HEK293 (cell line): ENCODE measurements around the gene SRSF8.

Source experiments
- CTCF ChIP-seq: fragments of 450-650 bp; formaldehyde crosslinking; IDR thresholded peaks from 2 replicates; pipeline ENCODE4 v1.5.1; 2016; ENCODE audit warnings: missing biosample characterization, missing genetic modification characterization
- GLI2 ChIP-seq: fragments of 450-650 bp; formaldehyde crosslinking; IDR thresholded peaks from 2 replicates; pipeline ENCODE4; 2017; ENCODE audit warnings: missing biosample characterization, missing genetic modification characterization, low read depth, borderline replicate concordance
- HIC1 ChIP-seq: fragments of 450-650 bp; formaldehyde crosslinking; IDR thresholded peaks from 2 replicates; pipeline ENCODE4 v1.5.1; 2016; ENCODE audit warnings: missing biosample characterization, missing genetic modification characterization
- KLF7 ChIP-seq: fragments of 450-650 bp; formaldehyde crosslinking; IDR thresholded peaks from 2 replicates; pipeline ENCODE4 v1.5.1; 2016; ENCODE audit warnings: missing biosample characterization, missing genetic modification characterization, borderline replicate concordance
- PRDM1 ChIP-seq: fragments of 450-650 bp; formaldehyde crosslinking; IDR thresholded peaks from 2 replicates; pipeline ENCODE4; 2016; ENCODE audit warnings: missing biosample characterization, missing genetic modification characterization
- SCRT1 ChIP-seq: fragments of 450-650 bp; formaldehyde crosslinking; IDR thresholded peaks from 2 replicates; pipeline ENCODE4 v1.5.1; 2016; ENCODE audit warnings: missing biosample characterization, missing genetic modification characterization, borderline replicate concordance
- SP2 ChIP-seq: fragments of 450-650 bp; formaldehyde crosslinking; IDR thresholded peaks from 2 replicates; pipeline ENCODE4 v1.5.1; 2016; ENCODE audit warnings: missing biosample characterization, missing genetic modification characterization
- TRIM28 ChIP-seq: IDR thresholded peaks from 2 replicates; pipeline ENCODE4 v1.6.1; 2011; ENCODE audit warnings: low read length, control low read depth, borderline replicate concordance
- ZBTB17 ChIP-seq: fragments of 450-650 bp; formaldehyde crosslinking; IDR thresholded peaks from 2 replicates; pipeline ENCODE4 v1.5.1; 2016; ENCODE audit warnings: missing biosample characterization, missing genetic modification characterization
- ZBTB8A ChIP-seq: fragments of 450-650 bp; formaldehyde crosslinking; IDR thresholded peaks from 2 replicates; pipeline ENCODE4 v1.5.1; 2016; ENCODE audit warnings: missing biosample characterization, missing genetic modification characterization
- ZNF114 ChIP-seq: fragments of 450-650 bp; formaldehyde crosslinking; IDR thresholded peaks from 2 replicates; pipeline ENCODE4 v1.5.0; 2017; ENCODE audit warnings: missing biosample characterization, missing genetic modification characterization
- ZNF138 ChIP-seq: fragments of 450-650 bp; formaldehyde crosslinking; IDR thresholded peaks from 2 replicates; pipeline ENCODE4 v1.5.1; 2016; ENCODE audit warnings: missing biosample characterization, missing genetic modification characterization, borderline replicate concordance
- ZNF155 ChIP-seq: fragments of 450-650 bp; formaldehyde crosslinking; IDR thresholded peaks from 2 replicates; pipeline ENCODE4 v1.5.1; 2016; ENCODE audit warnings: missing biosample characterization, missing genetic modification characterization
- ZNF16 ChIP-seq: fragments of 450-650 bp; formaldehyde crosslinking; IDR thresholded peaks from 2 replicates; pipeline ENCODE4 v1.5.1; 2016; ENCODE audit warnings: low read depth, missing biosample characterization, missing genetic modification characterization
- ZNF335 ChIP-seq: fragments of 450-650 bp; formaldehyde crosslinking; conservative IDR thresholded peaks from 2 replicates; pipeline ENCODE4 v1.5.1; 2016; ENCODE audit warnings: missing biosample characterization, missing genetic modification characterization
- ZNF548 ChIP-seq: fragments of 450-650 bp; formaldehyde crosslinking; IDR thresholded peaks from 2 replicates; pipeline ENCODE4 v1.5.1; 2016; ENCODE audit warnings: missing biosample characterization, missing genetic modification characterization
- ZNF558 ChIP-seq: fragments of 450-650 bp; formaldehyde crosslinking; IDR thresholded peaks from 2 replicates; pipeline ENCODE4 v1.5.1; 2016; ENCODE audit warnings: missing biosample characterization, missing genetic modification characterization
- ZNF629 ChIP-seq: fragments of 450-650 bp; formaldehyde crosslinking; IDR thresholded peaks from 2 replicates; pipeline ENCODE4 v1.5.1; 2017; ENCODE audit warnings: missing biosample characterization, missing genetic modification characterization
- ZNF76 ChIP-seq: fragments of 450-650 bp; formaldehyde crosslinking; IDR thresholded peaks from 2 replicates; pipeline ENCODE4; 2016; ENCODE audit warnings: low read depth, missing biosample characterization, missing genetic modification characterization, borderline replicate concordance
- ZNF791 ChIP-seq: fragments of 450-650 bp; formaldehyde crosslinking; IDR thresholded peaks from 2 replicates; pipeline ENCODE4 v1.5.1; 2016; ENCODE audit warnings: missing biosample characterization, missing genetic modification characterization
- TF ChIP-seq, protein P1 (sequence below): fragments of 450-650 bp; formaldehyde crosslinking; conservative IDR thresholded peaks from 2 replicates; pipeline ENCODE4 v1.5.1; 2016; ENCODE audit warnings: low read depth, missing biosample characterization, missing genetic modification characterization
- TF ChIP-seq, protein P2 (sequence below): fragments of 450-650 bp; formaldehyde crosslinking; IDR thresholded peaks from 2 replicates; pipeline ENCODE4 v1.5.1; 2016; ENCODE audit warnings: missing biosample characterization, missing genetic modification characterization
- TF ChIP-seq, protein P3 (sequence below): fragments of 450-650 bp; formaldehyde crosslinking; IDR thresholded peaks from 2 replicates; pipeline ENCODE4 v1.5.1; 2016; ENCODE audit warnings: missing biosample characterization, missing genetic modification characterization, borderline replicate concordance
- TF ChIP-seq, protein P4 (sequence below): fragments of 450-650 bp; formaldehyde crosslinking; IDR thresholded peaks from 2 replicates; pipeline ENCODE4 v1.5.1; 2016; ENCODE audit warnings: missing biosample characterization, missing genetic modification characterization

Gene SRSF8

GRCh38 chr11:95067039-95067840 is 521 bp downstream of the SRSF8 start (continued):
- TF ChIP-seq KLF7 (tag by site-specific recombination) (no peak), ZNF138 (tag by site-specific recombination) (no peak), ZNF16 (tag by site-specific recombination) (no peak), ZNF548 (tag by site-specific recombination) (no peak), SP2 (peak; percentile 47), ZNF629 (tag by site-specific recombination) (no peak), ZNF791 (tag by site-specific recombination) (no peak), TRIM28 (no peak), HIC1 (peak; percentile 38; the same call in 1 of the 2 replicates), CTCF (tag by site-specific recombination) (peak; percentile 92), ZNF114 (tag by site-specific recombination) (no peak), ZNF558 (tag by site-specific recombination) (no peak), ZBTB8A (peak; percentile 98), ZNF155 (no peak), GLI2 (tag by site-specific recombination) (no peak), ZNF76 (peak; percentile 66; the same call in 1 of the 2 replicates), ZBTB17 (tag by site-specific recombination) (no peak; the same call in 1 of the 2 replicates), ZNF335 (tag by site-specific recombination) (peak; percentile 95), PRDM1 (tag by site-specific recombination) (peak; percentile 52; the same call in 1 of the 2 replicates), SCRT1 (tag by site-specific recombination) (no peak)
- TF ChIP-seq, protein P1, sequence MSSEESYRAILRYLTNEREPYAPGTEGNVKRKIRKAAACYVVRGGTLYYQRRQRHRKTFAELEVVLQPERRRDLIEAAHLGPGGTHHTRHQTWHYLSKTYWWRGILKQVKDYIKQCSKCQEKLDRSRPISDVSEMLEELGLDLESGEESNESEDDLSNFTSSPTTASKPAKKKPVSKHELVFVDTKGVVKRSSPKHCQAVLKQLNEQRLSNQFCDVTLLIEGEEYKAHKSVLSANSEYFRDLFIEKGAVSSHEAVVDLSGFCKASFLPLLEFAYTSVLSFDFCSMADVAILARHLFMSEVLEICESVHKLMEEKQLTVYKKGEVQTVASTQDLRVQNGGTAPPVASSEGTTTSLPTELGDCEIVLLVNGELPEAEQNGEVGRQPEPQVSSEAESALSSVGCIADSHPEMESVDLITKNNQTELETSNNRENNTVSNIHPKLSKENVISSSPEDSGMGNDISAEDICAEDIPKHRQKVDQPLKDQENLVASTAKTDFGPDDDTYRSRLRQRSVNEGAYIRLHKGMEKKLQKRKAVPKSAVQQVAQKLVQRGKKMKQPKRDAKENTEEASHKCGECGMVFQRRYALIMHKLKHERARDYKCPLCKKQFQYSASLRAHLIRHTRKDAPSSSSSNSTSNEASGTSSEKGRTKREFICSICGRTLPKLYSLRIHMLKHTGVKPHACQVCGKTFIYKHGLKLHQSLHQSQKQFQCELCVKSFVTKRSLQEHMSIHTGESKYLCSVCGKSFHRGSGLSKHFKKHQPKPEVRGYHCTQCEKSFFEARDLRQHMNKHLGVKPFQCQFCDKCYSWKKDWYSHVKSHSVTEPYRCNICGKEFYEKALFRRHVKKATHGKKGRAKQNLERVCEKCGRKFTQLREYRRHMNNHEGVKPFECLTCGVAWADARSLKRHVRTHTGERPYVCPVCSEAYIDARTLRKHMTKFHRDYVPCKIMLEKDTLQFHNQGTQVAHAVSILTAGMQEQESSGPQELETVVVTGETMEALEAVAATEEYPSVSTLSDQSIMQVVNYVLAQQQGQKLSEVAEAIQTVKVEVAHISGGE: peak; percentile 70
- TF ChIP-seq, protein P2, sequence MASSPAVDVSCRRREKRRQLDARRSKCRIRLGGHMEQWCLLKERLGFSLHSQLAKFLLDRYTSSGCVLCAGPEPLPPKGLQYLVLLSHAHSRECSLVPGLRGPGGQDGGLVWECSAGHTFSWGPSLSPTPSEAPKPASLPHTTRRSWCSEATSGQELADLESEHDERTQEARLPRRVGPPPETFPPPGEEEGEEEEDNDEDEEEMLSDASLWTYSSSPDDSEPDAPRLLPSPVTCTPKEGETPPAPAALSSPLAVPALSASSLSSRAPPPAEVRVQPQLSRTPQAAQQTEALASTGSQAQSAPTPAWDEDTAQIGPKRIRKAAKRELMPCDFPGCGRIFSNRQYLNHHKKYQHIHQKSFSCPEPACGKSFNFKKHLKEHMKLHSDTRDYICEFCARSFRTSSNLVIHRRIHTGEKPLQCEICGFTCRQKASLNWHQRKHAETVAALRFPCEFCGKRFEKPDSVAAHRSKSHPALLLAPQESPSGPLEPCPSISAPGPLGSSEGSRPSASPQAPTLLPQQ (tag by site-specific recombination): 0 out of 2 replicates have a peak, but pooled peaks have one; percentile 18
- TF ChIP-seq, protein P3, sequence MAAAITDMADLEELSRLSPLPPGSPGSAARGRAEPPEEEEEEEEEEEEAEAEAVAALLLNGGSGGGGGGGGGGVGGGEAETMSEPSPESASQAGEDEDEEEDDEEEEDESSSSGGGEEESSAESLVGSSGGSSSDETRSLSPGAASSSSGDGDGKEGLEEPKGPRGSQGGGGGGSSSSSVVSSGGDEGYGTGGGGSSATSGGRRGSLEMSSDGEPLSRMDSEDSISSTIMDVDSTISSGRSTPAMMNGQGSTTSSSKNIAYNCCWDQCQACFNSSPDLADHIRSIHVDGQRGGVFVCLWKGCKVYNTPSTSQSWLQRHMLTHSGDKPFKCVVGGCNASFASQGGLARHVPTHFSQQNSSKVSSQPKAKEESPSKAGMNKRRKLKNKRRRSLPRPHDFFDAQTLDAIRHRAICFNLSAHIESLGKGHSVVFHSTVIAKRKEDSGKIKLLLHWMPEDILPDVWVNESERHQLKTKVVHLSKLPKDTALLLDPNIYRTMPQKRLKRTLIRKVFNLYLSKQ (tag by site-specific recombination): no peak
- TF ChIP-seq, protein P4, sequence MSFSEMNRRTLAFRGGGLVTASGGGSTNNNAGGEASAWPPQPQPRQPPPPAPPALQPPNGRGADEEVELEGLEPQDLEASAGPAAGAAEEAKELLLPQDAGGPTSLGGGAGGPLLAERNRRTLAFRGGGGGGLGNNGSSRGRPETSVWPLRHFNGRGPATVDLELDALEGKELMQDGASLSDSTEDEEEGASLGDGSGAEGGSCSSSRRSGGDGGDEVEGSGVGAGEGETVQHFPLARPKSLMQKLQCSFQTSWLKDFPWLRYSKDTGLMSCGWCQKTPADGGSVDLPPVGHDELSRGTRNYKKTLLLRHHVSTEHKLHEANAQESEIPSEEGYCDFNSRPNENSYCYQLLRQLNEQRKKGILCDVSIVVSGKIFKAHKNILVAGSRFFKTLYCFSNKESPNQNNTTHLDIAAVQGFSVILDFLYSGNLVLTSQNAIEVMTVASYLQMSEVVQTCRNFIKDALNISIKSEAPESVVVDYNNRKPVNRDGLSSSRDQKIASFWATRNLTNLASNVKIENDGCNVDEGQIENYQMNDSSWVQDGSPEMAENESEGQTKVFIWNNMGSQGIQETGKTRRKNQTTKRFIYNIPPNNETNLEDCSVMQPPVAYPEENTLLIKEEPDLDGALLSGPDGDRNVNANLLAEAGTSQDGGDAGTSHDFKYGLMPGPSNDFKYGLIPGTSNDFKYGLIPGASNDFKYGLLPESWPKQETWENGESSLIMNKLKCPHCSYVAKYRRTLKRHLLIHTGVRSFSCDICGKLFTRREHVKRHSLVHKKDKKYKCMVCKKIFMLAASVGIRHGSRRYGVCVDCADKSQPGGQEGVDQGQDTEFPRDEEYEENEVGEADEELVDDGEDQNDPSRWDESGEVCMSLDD (tag by site-specific recombination): no peak
